Coronary artery (tissue), 2 donors: Measurements from ENCODE around the gene TOR2A.

Experiments used
- DNase-seq: peaks from one replicate; pipeline ENCODE4 v3.0.0-alpha.2; 2017; ENCODE audit warnings: low spot score
- H3K27ac ChIP-seq, 2 donors: fragments of 200-600 bp; sonication (generic); one replicate each; pipeline ENCODE4 v1.5.1; 2016 to 2019
- H3K4me3 ChIP-seq: fragments of 200-600 bp; sonication (generic); 2 replicates; pipeline ENCODE4 v1.5.1; 2016; ENCODE audit warnings: mild to moderate bottlenecking, moderate library complexity
- CTCF ChIP-seq: fragments of 200-600 bp; sonication (generic); IDR thresholded peaks from one replicate; pipeline ENCODE4 v1.5.1; 2019; ENCODE audit warnings: antibody characterized with exemption

The TOR2A gene

GRCh38 chr9:127712371-127712770 lies 22.7 kb downstream of the TOR2A start:
- no peak overlapping the region for H3K27ac ChIP-seq
- H3K4me3 ChIP-seq, result no peak overlapping the region
- DNase-seq, result no peak
- no peak for TF ChIP-seq CTCF

- H3K27ac ChIP-seq, result no peak overlapping the region
- no peak for DNase-seq
- TF ChIP-seq CTCF, result no peak
- no peak overlapping the region for H3K4me3 ChIP-seq
Measured at GRCh38 chr9:127711831-127712274, 23.2 kb downstream of the TOR2A start.

DNA sequence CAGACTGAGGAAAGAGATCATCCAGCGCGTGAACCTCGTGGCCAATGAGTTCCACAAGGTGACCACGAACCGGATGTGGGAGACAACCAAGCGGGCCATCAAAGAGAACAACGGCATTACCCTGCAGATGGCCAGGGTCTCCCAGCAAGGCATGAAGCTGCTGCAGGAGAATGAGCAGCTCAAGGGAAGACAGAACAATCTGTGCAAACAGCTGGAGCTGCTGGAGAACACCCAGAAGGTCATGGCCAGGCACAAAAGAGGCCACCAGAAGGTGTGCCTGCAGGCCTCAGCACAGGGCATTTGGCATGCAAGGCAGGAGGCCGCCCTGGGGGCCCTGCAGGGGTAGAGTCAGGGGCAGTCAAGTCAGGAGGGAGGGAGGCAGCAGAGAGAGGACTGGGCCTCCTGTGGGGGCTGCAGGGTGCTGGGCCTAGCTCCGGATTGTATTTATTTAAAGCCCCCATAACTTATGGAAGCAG lies 23.8 kb downstream of the TOR2A start:
- no peak for TF ChIP-seq CTCF
- no peak for DNase-seq
- Histone ChIP-seq H3K4me3 (no peak overlapping the region), H3K27ac (no peak overlapping the region)

DNA sequence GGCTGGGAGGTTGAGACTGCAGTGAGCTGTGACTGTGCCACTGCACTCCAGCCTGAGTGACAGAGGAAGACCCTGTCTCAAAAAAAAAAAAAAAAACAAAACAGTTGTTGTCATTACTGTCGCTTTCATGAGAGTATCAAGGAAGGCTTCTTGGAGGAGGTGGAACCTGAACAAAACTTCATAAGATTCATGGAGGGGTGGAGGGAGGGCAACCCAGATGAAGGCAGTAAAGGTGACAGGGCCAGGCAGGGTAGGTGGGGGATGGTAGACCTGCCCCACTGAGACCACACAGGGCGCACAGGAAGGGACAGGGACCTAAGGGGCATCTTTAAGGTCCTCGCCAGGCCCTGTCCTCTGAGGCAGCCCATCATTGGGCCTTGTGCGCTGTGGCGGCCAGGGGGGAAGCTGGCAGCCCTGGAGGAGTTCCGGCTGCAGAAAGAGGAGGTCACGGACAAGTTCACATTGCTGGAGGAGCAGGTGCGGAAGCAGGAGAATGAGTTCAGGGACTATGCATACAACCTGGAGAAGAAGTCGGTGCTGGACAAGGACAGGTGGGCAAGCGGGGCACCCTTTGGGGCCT lies 24.8 kb downstream of the TOR2A start:
- Histone ChIP-seq H3K27ac (no peak overlapping the region), H3K4me3 (no peak overlapping the region)
- no peak for TF ChIP-seq CTCF
- DNase-seq, result no peak

- H3K4me3 ChIP-seq, result no peak overlapping the region
- no peak overlapping the region for H3K27ac ChIP-seq
- TF ChIP-seq CTCF, result no peak
- no peak for DNase-seq
Measured at GRCh38 chr9:127708952-127709587, 26.0 kb downstream of the TOR2A start.

DNA sequence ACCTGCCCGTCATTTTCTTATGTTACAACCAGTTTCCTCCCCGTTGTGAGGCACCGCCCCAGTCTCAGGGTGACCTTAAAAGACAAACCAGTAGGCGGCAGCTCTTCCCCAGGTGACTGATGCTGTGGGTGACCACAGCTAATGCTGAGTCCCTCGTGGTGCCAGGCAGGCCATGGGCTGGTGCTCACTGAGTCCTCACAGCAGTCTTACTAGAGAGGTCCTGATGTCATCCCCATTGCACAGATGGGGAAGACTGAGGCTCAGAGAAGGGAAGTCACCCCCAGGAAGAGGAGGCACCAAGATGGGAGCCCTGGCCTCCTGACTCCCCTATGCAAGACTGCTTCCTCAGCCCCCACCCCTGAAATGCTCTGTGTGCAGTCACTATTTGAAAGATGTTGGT lies 27.3 kb downstream of the TOR2A start:
- no peak for TF ChIP-seq CTCF
- Histone ChIP-seq H3K27ac (no peak overlapping the region), H3K4me3 (no peak overlapping the region)
- DNase-seq, result no peak

DNA sequence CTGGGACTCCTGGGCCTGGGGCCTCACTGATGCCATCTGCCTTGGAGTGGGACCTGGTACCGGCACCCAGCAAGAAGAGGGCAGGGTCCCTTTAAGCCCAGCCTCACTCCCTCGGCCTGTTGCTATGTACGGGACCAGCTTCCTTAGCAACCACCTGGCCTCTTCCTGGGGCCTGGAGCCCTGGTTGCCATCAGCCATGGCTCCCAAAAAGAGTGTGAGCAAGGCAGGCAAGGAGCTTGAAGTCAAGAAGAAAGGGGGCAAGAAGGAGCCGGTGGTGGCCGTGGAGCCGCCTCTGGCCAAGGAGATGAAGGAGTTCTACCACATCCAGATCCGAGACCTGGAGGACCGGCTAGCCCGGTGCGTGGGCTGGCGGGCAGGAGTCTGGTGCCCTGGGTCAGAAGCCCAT lies 28.3 kb downstream of the TOR2A start, which contains the start of gene CFAP157:
TSS of gene CFAP157 (plus strand) at position 153 of the 406 bp plus-strand sequence. CDS start at position 197, 44 bp downstream.
- H3K27ac ChIP-seq, result no peak within 1 kb of the TSS
- H3K4me3 ChIP-seq, result no peak within 1 kb of the TSS
- no peak for DNase-seq
- no peak for TF ChIP-seq CTCF
